DMS53 (cell line): Measurements from ENCODE around the gene HTRA3.

ENCODE experiments used
- DNase-seq: peaks from one replicate; lab custom pipeline; 2025; lab: John Stamatoyannopoulos, UW

The HTRA3 gene

DNA sequence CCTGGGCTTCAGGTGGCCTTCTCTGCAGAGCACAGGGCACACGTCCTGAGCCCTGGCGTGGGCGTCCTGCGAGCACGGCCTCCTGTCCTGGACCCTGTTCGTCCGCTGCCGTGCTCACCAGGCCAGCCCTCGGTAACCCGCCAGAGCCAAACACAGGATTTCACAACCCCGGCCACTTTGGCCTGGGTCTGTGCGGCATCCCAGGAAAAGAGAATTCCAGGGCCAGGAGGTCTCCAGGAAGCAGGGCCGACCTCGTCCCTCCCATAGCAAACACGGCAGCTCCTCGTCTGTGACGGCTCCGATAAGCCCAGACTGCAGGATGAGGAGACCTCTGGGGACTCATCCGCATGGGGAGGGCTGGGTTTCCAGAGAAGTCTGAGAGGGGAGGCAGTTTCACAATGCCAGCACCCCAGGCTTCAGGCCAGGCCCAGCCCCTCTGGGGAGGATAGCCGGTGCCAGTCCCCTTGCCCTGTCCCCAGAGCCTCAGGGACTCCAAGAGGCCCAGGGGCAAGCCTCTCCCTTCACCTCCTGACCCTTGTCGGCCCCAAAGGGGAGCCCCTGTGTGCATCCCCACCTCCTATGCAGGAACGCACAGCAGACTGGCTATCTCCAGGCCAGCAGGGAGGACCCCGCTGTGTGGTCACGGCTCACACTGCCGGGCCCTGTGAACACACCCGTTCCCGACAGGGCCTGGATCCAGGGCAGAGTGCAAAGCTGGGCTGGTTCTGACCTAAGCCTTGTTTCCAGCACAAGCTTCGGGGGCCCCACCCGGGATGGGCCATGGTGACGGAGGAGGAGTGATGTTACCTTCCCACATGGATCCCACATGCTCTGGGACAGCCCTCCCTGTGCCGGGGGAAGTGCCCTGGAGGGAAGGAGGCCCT lies 22.3 kb upstream of the HTRA3 start:
- no peak for DNase-seq

DNA sequence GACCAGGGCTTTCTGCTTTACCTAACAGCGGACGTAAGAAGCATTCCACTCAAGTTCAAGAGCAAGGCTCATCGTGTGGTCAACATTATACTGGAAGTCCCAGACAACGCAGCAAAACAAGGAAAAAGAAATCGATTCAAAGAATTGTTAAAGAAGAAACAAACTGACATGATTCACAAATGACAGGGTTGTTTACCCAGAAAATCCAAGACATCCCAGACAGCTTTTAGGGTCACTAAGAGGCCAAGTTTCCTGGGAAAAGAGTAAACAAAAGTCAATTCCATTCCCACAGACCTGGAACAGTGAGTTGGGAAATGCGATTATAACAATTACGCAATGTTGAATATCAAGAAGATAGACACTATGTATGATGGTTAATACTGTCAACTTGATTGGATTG lies 21.5 kb upstream of the HTRA3 start:
- DNase-seq = no peak

DNA sequence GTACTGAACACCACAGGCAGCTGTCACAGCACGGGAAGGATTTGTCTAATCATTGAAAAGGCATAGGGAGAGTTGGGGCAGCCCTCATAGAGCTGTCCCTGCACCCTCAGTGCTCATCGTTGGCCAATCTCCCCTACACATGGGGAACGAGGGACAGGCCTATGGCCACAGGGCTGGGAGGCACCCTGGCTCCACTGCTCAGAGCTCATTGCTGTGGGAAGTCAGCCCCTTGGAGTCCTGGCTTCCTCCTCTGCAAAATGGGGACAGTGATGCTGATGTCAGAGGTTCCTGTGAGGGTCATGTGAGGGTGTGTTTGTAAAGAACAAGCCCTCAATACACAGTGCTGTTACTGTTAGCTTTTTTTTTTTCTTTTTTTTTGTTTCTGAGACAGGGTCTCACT lies 19.3 kb upstream of the HTRA3 start:
- no peak for DNase-seq

DNA sequence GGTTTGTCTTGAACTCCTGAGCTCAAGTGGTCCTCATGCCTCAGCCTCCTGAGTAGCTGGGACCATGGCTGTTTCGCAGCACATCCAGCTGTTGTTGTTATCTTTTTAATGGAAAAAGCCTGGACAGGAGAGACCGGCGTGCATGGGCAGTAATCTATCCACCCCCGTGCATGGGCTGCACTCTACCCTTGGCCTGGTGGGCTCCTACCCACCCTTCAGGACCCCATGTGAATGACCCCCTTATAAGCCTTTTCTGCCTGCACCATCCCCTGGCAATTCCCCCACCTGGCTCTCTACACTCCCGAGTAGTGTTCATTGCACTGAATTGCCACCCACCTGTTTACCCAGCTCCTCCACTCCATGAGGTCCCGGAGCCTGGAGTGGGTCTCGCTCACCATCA lies 18.9 kb upstream of the HTRA3 start:
- DNase-seq = no peak

DNA sequence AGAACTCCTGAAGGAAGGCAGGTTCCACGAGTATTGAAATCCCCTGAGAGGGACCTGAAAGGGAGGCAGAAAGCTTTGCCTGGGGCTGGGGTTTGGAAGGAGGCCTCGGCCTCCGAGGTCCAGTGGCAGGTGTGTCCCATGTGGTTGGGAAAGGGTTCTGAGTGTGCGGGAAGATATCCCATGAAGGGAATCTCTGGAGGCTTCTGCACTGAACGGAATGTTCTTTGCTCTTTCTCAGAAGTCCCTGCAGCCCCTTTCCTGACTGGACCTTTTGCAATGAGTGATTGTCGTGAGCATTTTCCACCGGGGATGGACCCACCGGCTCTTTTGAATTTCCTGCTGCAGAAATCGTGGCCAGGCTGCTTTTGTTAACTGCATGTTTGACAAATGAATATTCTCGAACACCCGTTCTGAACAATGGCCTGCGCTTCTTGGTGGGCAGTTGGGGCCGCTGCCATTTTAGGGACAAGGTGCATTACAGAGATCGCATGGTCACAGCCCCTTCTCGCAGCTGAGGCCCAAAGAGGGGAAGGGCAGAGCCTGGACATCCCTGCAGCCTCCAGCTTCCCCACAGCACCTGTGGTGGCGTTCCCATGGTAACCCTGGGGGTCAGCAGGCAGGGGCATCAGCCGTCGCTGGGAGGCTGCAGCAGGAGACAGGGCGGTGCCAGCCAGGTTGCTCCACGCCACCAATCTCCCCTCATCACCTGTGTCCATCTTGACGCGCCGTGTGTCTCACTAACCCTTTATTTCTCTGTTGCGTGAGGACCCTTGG lies 18.3 kb upstream of the HTRA3 start:
- DNase-seq = no peak

DNA sequence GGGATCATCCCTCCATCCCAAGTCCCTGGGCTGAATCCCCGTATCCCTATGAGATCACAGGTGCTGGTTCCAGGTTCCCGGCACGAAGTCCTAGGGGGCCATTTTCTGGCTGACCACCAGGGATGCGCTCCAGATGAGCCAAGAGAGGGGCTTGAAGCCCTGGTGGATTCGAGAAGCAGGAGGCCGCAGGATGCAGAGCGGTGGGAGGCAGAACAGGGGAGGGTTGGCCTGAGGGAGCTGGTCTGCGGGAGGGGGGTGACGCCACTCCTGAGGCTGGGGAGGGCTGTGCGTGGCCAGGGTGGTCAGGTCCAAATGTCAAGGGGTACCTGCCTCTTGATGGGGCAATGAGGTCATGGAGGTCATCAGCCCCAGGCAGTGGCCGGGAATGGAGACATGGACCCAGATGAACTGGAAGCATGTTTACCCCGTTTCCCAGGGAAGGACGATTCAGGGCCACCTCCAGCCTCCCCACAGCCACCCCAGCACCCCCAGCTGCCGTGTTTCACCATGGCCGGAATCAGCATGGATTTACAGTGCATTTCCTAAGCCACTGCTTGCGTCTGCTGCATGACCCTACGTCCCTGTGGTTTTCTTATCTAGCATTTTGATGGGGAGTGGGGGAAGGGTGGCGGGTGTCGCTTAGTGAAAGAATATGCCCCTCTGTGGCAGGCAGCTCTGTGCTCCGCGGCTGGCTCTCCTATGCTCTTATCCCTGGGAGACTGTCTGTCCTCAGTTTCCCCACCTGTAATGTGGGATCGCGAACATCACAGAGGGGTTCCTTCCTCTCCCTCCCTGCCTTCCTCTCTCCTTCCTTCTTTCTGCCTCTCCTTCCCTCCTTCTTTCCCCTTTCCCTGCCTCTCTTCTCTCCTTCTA lies 17.0 kb upstream of the HTRA3 start:
- DNase-seq = no peak

DNA sequence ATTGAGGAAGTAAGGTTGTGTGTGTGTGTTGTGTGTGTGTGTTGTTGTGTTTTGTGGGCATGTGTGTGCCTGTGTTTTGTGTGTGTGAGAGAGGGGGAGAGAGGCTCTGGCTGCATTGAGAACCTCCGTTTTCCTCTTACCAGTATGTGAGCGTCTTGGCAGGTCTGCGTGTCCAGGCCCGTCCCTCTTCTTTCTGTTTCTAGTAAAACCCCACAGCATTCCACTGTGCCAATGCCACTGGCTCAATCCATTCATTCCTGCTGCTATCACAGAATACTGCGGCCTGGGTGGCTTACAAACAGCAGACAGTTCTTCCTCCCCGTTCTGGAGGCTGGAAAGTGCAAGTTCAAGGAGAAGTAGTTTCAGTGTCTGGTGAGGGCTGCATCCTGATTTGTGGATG lies 15.5 kb upstream of the HTRA3 start:
- DNase-seq = no peak

DNA sequence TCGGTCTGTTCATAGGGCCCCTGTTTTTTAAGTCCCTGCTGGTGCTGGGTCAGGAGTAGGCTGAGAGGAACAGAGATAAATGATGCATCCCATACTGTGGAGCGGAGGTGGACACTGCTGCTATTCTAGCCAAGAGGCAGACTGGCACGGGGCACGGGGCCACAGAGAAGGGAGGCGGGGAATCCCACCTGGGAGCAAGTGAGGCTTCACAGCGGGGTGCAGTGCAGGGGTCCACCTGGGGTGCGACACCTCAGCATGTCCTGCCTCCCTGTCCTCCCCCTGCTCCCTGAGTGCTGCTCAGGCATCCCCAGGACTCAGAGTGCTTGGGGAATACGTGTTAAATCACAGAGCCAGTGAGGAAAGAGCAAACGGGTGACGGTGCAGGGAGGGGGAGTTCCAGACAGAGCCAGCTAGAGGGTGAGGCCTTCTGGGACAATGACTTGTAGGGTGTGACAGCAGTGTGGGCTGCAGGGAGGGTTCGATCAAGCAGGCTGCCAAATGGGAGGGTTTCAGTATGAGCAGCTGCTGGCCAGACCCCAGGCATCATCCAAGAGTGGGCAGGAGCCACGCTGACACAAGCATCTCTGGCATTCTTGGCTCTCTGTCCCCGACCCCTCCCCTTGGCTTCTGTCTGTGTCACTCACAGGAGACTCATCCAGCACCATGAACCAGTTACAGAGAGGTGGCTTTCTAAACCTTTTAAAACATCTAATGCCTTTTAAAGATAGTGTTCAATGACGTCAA lies 13.7 kb upstream of the HTRA3 start:
- no peak for DNase-seq

DNA sequence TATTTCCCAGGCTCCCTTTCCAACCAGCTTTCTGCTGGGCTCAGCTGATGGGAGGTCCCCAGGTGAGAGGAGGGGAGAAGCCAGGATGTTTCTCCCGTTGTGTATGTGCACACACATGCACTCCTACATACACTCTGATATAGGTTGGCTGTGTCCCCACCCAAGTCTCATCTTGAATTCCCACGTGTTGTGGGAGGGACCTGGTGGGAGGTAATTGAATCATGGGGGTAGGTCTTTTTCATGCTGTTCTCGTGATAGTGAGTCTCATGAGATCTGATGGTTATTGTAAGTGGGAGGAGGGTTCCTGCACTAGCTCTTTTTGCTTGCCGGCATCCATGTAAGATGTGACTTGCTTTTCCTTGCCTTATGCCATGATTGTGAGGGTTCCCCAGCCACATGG lies 11.7 kb upstream of the HTRA3 start:
- DNase-seq = no peak

DNA sequence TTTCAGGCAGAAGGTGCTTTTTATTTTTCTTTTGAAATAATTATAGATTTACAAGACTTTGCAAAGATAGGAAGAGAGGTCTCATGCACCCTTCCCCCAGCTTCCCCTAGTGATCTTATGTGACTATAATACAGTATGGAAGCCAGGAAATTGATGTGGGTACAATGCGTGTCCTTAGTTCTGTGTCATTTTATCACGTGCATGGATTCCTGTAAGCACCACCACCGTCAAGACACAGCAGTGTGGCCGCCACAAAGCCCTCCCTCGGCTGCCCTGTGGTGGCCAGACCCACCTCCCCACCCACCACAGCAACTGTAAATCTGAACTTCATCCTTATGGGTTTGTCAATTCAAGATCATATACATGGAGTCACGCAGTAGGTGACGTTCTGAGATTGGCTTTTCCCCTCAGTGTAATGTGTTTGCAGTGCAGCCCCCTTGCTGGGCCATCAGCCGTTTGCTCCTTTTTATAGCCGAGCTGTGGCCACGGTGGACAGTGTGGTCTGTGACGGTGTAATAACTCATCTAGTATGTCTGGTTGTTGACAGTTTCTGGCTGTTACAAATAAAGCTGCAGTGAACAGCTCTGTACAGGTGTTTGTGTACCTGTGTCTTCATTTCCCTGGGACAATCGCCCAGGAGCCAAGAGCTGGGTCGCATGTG lies 10.9 kb upstream of the HTRA3 start:
- DNase-seq = no peak

DNA sequence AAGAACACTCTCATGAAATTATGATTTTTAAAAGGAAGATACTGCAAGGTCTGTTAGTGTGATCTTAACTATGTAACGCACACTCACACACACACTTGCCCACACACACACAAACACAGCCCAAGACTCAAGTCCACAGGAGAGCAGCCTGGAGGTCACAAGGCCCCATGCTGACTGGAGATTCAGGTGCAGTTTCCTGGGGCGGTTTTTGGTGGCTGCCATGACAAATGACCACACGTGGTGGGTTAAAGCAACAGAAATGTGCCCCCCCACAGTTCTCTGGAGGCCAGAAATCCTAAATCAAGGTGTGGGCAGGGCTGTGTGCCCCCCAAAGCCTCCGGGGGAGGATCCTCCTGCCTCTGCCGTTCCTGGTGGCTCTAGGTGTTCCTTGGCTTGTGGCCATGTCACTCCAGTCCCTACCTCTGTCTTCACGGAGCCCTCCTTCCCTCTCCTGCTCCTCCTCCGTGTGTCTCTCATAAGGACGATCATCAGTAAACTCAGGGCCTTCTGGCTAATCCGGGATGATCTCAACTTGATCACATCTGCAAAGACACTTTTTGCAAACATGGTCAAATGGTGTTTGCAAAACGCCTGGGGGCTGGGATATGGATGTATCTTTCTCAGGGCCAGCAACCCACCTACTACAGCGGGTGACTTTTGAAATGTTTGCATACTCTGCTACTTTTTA lies 9.7 kb upstream of the HTRA3 start:
- no peak for DNase-seq

DNA sequence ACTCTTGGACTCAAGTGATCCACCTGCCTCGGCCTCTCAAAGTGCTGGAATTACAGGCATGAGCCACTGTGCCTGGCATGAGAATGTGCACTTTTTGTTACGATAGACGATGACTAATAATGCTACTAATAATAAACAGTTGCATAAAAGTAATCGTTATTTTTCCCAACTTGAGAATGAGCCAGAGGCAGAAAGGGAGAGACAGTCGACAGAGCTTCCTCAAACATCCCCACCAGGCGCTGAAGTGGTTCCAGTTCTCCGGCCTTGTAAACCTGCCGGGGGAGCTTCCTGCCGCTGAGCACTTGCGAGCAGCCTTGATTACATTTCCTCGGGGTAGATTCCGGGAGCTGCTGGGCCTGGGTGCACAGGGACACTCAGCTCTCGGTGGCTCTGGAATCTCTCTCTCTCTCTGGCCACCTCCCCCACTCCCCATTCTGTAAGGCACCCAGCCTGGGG lies 8.9 kb upstream of the HTRA3 start:
- peak; percentile 81 for DNase-seq

DNA sequence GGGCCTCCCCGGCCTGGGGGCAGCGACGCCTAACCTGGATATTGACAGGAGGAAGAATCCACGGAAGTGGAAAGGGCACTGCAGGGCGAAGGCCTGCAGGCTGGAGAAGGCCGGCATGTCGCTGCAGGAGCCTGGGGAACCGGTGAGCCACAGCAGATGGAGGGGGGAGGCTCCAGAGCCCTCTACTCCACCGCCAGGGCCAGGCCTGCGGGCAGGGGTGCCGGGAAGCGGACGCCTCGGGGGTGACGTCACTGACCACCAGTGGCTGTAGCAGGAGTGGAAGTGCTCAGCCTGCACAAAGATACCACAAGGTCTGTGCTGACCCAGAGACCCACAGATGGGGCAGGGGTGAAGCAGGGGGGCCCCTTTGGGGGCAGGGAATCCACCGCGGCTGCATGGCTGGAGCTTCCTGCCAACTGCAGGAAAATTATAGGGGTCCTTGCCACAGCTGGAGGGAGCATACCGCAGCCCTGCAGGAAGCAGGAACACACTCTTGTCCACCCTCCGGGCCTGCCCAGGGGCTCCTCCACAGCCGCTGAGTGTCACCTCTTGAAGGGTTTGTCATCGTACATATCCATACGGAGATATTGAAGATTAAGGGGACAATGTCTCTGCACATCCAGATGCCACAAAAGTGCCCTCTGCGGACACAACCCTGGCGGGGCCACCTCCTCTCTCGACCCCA lies 7.6 kb upstream of the HTRA3 start:
- no peak for DNase-seq

DNA sequence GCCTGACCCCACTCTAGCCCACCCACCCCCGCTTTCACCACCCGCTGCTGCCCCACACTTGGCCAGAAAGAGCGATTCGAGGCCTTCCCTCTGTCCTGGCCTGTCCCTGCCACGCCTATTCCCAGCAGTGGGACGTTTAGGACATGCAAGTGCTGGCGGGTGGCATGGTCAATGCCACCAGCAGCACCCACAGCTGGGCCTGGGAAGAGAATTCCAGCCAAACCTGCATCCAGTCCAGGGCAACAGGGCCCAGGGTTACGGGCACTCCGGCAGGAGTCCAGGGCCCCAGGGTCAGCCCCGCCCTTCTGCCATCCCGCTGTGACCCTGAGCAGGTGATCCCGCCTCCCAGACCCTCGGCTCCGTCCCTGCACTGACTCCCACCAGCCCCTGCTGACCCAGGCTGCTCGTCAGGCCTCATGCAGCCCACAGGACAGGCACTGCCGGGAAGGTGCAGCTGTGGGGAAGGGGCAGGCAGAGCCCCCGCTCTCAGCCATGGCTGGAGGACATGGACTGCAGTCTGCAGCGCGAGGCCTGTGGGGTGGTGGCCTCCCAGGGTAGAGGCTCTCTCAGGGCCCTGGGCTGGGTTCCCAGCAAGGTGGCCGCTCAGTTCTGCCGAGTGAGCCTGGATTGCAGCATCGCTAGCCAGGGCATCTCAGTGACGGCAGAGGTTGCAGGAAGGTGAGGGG lies 6.8 kb upstream of the HTRA3 start:
- DNase-seq = no peak

DNA sequence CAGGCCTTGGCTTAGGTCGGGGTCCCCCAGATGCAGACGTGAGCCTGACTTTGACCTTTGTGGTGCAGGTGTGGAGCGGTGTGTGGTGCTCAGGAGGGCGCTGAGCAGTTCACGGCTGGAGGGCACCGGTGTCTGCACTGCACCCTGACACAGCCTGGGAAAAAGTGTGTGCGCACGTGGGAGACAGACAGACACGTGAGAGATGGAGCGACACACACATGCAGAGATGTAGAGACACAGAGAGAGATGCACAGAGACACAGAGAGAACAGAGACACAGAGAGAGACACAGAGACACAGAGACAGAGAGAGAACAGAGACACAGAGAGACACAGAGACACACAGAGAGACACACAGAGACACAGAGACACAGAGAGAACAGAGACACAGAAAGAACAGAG lies 6.2 kb upstream of the HTRA3 start:
- DNase-seq = no peak

DNA sequence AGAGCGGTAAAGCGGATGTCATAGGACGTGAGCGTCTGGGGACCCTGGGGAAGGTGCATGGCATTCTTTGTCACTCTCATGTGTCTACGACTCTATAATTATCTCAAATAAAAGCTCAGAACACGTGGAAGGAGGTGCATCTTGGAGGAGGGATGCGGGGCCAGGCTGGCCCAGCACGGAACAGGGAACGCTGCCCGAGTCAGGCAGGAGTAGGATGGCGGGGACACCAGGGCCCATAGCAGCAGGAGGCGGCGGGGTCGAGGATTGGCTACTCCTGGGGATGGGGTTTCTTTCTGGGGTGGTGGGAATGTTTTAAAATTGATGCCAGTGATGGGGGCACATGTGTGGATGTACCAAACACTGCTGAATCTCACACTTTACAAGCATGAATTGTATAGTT lies 5.4 kb upstream of the HTRA3 start:
- DNase-seq = no peak

DNA sequence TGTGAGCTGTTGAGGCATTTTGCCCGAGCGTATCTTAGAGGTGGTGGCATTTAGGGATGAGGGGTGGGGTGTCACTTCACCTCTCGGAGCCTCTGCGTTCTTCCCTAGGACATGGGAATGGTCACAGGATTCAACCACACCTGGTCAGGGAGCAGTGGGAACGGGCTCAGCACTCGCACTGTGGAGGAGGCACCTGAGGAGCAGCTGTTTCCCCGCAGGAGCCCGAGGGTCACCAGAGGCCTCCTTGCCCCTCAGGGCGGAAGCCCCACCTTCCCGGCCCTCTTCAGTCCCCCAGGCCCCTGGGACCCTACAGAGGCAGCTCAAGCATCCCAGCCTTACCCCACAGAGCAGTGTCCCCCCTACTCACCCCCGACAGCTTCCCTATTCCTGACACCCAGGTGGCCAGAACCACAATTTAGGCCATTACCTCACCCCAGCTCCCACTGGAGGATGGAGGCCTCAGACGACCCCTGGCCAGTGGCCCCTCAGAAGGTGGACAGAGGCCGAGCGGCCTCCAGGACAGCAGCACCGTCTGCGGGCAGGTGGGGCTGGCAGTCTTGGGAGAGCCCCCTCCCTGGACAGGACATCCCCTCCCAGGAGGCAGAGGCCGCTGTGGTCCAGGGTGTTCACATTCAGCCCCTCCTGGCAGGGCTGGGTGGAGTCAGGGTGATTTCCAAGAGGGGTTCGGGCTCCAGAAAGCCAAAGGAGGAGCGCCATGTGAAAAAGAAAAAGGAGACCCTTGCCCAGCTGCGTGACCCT lies 4.2 kb upstream of the HTRA3 start:
- no peak for DNase-seq

DNA sequence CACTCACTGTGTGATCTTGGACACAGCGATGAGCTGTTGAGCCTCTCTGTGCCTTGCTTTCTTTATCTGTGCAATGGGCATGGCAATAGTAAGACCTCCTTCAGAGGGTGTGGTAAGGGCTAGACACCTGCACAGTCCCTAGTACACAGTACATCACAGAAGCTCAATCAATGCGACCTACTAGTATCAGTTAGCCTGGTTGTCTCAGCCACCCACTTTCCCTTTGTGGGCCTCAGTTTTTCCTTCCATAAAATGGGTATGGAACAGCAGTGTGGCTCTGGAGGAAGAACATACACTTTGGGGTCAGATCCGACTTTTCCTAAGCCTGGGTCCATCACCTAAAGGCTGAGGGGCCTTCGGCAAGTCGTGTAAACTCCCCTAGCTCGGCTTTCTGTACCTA lies 3.5 kb upstream of the HTRA3 start:
- DNase-seq = no peak

DNA sequence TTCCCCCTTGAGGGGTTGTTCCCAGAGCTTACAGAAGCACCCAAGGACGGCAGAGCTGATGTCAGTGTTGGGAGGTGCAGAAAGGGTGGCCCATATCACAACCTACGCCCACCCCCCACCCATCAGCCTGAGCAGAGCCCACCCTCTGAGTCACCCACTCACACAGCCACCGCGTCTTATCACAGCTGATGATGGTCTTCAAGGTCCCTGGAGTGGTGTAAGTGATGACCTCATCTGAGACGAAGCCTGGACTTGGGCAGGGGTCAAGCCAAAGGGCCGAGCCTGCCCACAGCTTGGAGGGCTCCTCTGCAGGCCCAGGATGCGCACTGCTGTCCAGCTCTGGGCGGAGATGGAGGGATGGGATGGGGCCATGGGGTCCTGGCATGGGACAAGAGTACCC lies 3.0 kb upstream of the HTRA3 start:
- no peak for DNase-seq
